HEK293 (cell line): ENCODE measurements around the gene PFDN6.

Source experiments
- CTCF ChIP-seq: fragments of 450-650 bp; formaldehyde crosslinking; IDR thresholded peaks from 2 replicates; pipeline ENCODE4 v1.5.1; 2016; ENCODE audit warnings: missing biosample characterization, missing genetic modification characterization
- GFI1B ChIP-seq: fragments of 450-650 bp; formaldehyde crosslinking; IDR thresholded peaks from 2 replicates; pipeline ENCODE4 v1.5.1; 2016; ENCODE audit warnings: missing biosample characterization, missing genetic modification characterization
- GLI4 ChIP-seq: fragments of 450-650 bp; formaldehyde crosslinking; IDR thresholded peaks from 2 replicates; pipeline ENCODE4 v1.5.1; 2016; ENCODE audit warnings: missing biosample characterization, missing genetic modification characterization
- HIC1 ChIP-seq: fragments of 450-650 bp; formaldehyde crosslinking; IDR thresholded peaks from 2 replicates; pipeline ENCODE4 v1.5.1; 2016; ENCODE audit warnings: missing biosample characterization, missing genetic modification characterization
- KLF7 ChIP-seq: fragments of 450-650 bp; formaldehyde crosslinking; IDR thresholded peaks from 2 replicates; pipeline ENCODE4 v1.5.1; 2016; ENCODE audit warnings: missing biosample characterization, missing genetic modification characterization, borderline replicate concordance
- KLF8 ChIP-seq: fragments of 450-650 bp; formaldehyde crosslinking; IDR thresholded peaks from 2 replicates; pipeline ENCODE4 v1.5.1; 2016; ENCODE audit warnings: missing biosample characterization, missing genetic modification characterization
- KLF9 ChIP-seq: fragments of 450-650 bp; formaldehyde crosslinking; IDR thresholded peaks from 2 replicates; pipeline ENCODE4 v1.5.1; 2016; ENCODE audit warnings: missing biosample characterization, missing genetic modification characterization, low read depth
- OVOL3 ChIP-seq: fragments of 450-650 bp; formaldehyde crosslinking; IDR thresholded peaks from 2 replicates; pipeline ENCODE4 v1.5.1; 2016; ENCODE audit warnings: missing biosample characterization, missing genetic modification characterization
- REST ChIP-seq: fragments of 450-650 bp; formaldehyde crosslinking; IDR thresholded peaks from 2 replicates; pipeline ENCODE4 v1.5.1; 2016; ENCODE audit warnings: missing biosample characterization, missing genetic modification characterization
- SCRT2 ChIP-seq: fragments of 450-650 bp; formaldehyde crosslinking; IDR thresholded peaks from 2 replicates; pipeline ENCODE4 v1.5.1; 2016; ENCODE audit warnings: missing biosample characterization, missing genetic modification characterization
- SP3 ChIP-seq: fragments of 450-650 bp; formaldehyde crosslinking; IDR thresholded peaks from 2 replicates; pipeline ENCODE4 v1.5.1; 2016; ENCODE audit warnings: missing biosample characterization, missing genetic modification characterization
- TRIM28 ChIP-seq: IDR thresholded peaks from 2 replicates; pipeline ENCODE4 v1.6.1; 2011; ENCODE audit warnings: low read length, control low read depth, borderline replicate concordance
- ZBTB48 ChIP-seq: fragments of 450-650 bp; formaldehyde crosslinking; IDR thresholded peaks from 2 replicates; pipeline ENCODE4 v1.5.1; 2016; ENCODE audit warnings: missing biosample characterization, missing genetic modification characterization
- ZNF114 ChIP-seq: fragments of 450-650 bp; formaldehyde crosslinking; IDR thresholded peaks from 2 replicates; pipeline ENCODE4 v1.5.0; 2017; ENCODE audit warnings: missing biosample characterization, missing genetic modification characterization
- ZNF16 ChIP-seq: fragments of 450-650 bp; formaldehyde crosslinking; IDR thresholded peaks from 2 replicates; pipeline ENCODE4 v1.5.1; 2016; ENCODE audit warnings: low read depth, missing biosample characterization, missing genetic modification characterization
- ZNF169 ChIP-seq: fragments of 450-650 bp; formaldehyde crosslinking; IDR thresholded peaks from 2 replicates; pipeline ENCODE4 v1.5.1; 2016; ENCODE audit warnings: missing biosample characterization, missing genetic modification characterization
- ZNF2 ChIP-seq: fragments of 450-650 bp; formaldehyde crosslinking; IDR thresholded peaks from 2 replicates; pipeline ENCODE4 v1.5.1; 2016; ENCODE audit warnings: missing biosample characterization, missing genetic modification characterization
- ZNF223 ChIP-seq: fragments of 450-650 bp; formaldehyde crosslinking; IDR thresholded peaks from 2 replicates; pipeline ENCODE4 v1.5.1; 2016; ENCODE audit warnings: missing biosample characterization, missing genetic modification characterization
- ZNF24 ChIP-seq: fragments of 450-650 bp; formaldehyde crosslinking; IDR thresholded peaks from 2 replicates; pipeline ENCODE4 v1.5.1; 2016; ENCODE audit warnings: missing biosample characterization, missing genetic modification characterization
- ZNF248 ChIP-seq: fragments of 450-650 bp; formaldehyde crosslinking; IDR thresholded peaks from 2 replicates; pipeline ENCODE4 v1.5.1; 2017; ENCODE audit warnings: missing biosample characterization, missing genetic modification characterization
- ZNF266 ChIP-seq: fragments of 450-650 bp; formaldehyde crosslinking; IDR thresholded peaks from 2 replicates; pipeline ENCODE4 v1.5.1; 2016; ENCODE audit warnings: missing biosample characterization, missing genetic modification characterization, low read depth
- ZNF324 ChIP-seq: fragments of 450-650 bp; formaldehyde crosslinking; IDR thresholded peaks from 2 replicates; pipeline ENCODE4 v1.5.1; 2016; ENCODE audit warnings: missing biosample characterization, missing genetic modification characterization
- ZNF341 ChIP-seq: fragments of 450-650 bp; formaldehyde crosslinking; IDR thresholded peaks from 2 replicates; pipeline ENCODE4; 2016; ENCODE audit warnings: low read depth, missing biosample characterization, missing genetic modification characterization
- ZNF501 ChIP-seq: fragments of 450-650 bp; formaldehyde crosslinking; IDR thresholded peaks from 2 replicates; pipeline ENCODE4 v1.5.1; 2016; ENCODE audit warnings: missing biosample characterization, missing genetic modification characterization
- ZNF549 ChIP-seq: fragments of 450-650 bp; IDR thresholded peaks from 2 replicates; pipeline ENCODE4 v1.5.1; 2018; ENCODE audit warnings: missing biosample characterization, missing genetic modification characterization, mild to moderate bottlenecking, inconsistent platforms, moderate library complexity
- ZNF610 ChIP-seq: fragments of 450-650 bp; formaldehyde crosslinking; IDR thresholded peaks from 2 replicates; pipeline ENCODE4 v1.5.1; 2016; ENCODE audit warnings: missing biosample characterization, missing genetic modification characterization, borderline replicate concordance
- ZNF639 ChIP-seq: fragments of 450-650 bp; formaldehyde crosslinking; IDR thresholded peaks from 2 replicates; pipeline ENCODE4 v1.5.1; 2016; ENCODE audit warnings: missing biosample characterization, missing genetic modification characterization
- ZNF660 ChIP-seq: fragments of 450-650 bp; IDR thresholded peaks from 2 replicates; pipeline ENCODE4 v1.5.1; 2018; ENCODE audit warnings: missing biosample characterization, mild to moderate bottlenecking, missing genetic modification characterization
- ZNF777 ChIP-seq: fragments of 450-650 bp; formaldehyde crosslinking; IDR thresholded peaks from 2 replicates; pipeline ENCODE4 v1.5.1; 2017; ENCODE audit warnings: missing biosample characterization, missing genetic modification characterization, borderline replicate concordance
- ZSCAN4 ChIP-seq: fragments of 450-650 bp; formaldehyde crosslinking; IDR thresholded peaks from 2 replicates; pipeline ENCODE4 v1.5.1; 2017; ENCODE audit warnings: missing biosample characterization, missing genetic modification characterization

Gene PFDN6

GRCh38 chr6:33271468-33272274 is 17.7 kb upstream of the PFDN6 start, which contains the start of the genes RPS18 and VPS52 (continued):
- TF ChIP-seq REST (peak; percentile 31; the same call in 1 of the 2 replicates), ZNF114 (no peak), CTCF (tag by site-specific recombination) (peak; percentile 49; the same call in 1 of the 2 replicates), SP3 (tag by site-specific recombination) (peak; percentile 89), GLI4 (tag by site-specific recombination) (peak; percentile 39), ZBTB48 (tag by site-specific recombination) (no peak; the same call in 1 of the 2 replicates), HIC1 (tag by site-specific recombination) (peak; percentile 79), ZNF501 (tag by site-specific recombination) (peak; percentile 99), KLF7 (tag by site-specific recombination) (0 out of 2 replicates have a peak, but pooled peaks have one; percentile 23), ZNF610 (tag by site-specific recombination) (0 out of 2 replicates have a peak, but pooled peaks have one; percentile 50), ZSCAN4 (tag by site-specific recombination) (peak; percentile 39), OVOL3 (peak; percentile 13; the same call in 1 of the 2 replicates), KLF8 (tag by site-specific recombination) (peak; percentile 87), ZNF660 (tag by site-specific recombination) (peak; percentile 92), ZNF248 (tag by site-specific recombination) (no peak), ZNF16 (0 out of 2 replicates have a peak, but pooled peaks have one; percentile 49), ZNF223 (tag by site-specific recombination) (no peak), ZNF324 (tag by site-specific recombination) (no peak; the same call in none of the 2 replicates), GFI1B (tag by site-specific recombination) (no peak), ZNF777 (tag by site-specific recombination) (peak; percentile 20; the same call in 1 of the 2 replicates), ZNF549 (tag by site-specific recombination) (no peak), ZNF266 (tag by site-specific recombination) (no peak), ZNF169 (tag by site-specific recombination) (no peak), KLF9 (peak; percentile 7), ZNF24 (tag by site-specific recombination) (peak; percentile 52), ZNF341 (tag by site-specific recombination) (peak; percentile 47; the same call in 1 of the 2 replicates), SCRT2 (0 out of 2 replicates have a peak, but pooled peaks have one; percentile 62), ZNF2 (tag by site-specific recombination) (peak; percentile 95), ZNF639 (tag by site-specific recombination) (peak; percentile 96), TRIM28 (peak; percentile 84; the same call in 1 of the 2 replicates)
